ENCODE results near the gene LRIG3.

The LRIG3 gene

GRCh38 chr12:58844161-58844560 is 76.1 kb downstream of the LRIG3 start:
- Histone ChIP-seq H3K9me3 (ENCODE audit: severe bottlenecking) (peaks cover 7% of the 10 kb centered on the region), H3K4me3 (ENCODE audit: low read depth, low read length) (no peak overlapping the region), H3K27me3 (ENCODE audit: insufficient read depth, low read depth, severe bottlenecking) (no peaks in the 10 kb centered on the region), H3K27ac (no peak overlapping the region), H3K36me3 (no peaks in the 10 kb centered on the region)
- TF ChIP-seq CTCF (IDR thresholded peaks at IDR 0.05; ENCODE audit: low read depth, low read length): no peak
- no peak for DNase-seq

- Histone ChIP-seq H3K9me3 (ENCODE audit: severe bottlenecking) (peaks cover 7% of the 10 kb centered on the region), H3K27me3 (ENCODE audit: insufficient read depth, low read depth, severe bottlenecking) (no peaks in the 10 kb centered on the region), H3K36me3 (no peaks in the 10 kb centered on the region), H3K27ac (no peak overlapping the region), H3K4me3 (ENCODE audit: low read depth, low read length) (no peak overlapping the region)
- TF ChIP-seq CTCF (IDR thresholded peaks at IDR 0.05; ENCODE audit: low read depth, low read length): no peak
- peak; percentile 40 for DNase-seq
Measured at GRCh38 chr12:58841058-58841798, 79.1 kb downstream of the LRIG3 start.

- H3K27ac ChIP-seq: no peak overlapping the region
- no peaks in the 10 kb centered on the region for H3K9me3 ChIP-seq (ENCODE audit: severe bottlenecking)
- TF ChIP-seq CTCF (IDR thresholded peaks at IDR 0.05; ENCODE audit: low read depth, low read length): no peak
- no peaks in the 10 kb centered on the region for H3K27me3 ChIP-seq (ENCODE audit: insufficient read depth, low read depth, severe bottlenecking)
- no peaks in the 10 kb centered on the region for H3K36me3 ChIP-seq
- H3K4me3 ChIP-seq (ENCODE audit: low read depth, low read length): no peak overlapping the region
- DNase-seq: no peak
Measured at GRCh38 chr12:58833853-58834252, 86.5 kb downstream of the LRIG3 start.

GRCh38 chr12:58832920-58833319 is 87.4 kb downstream of the LRIG3 start:
- Histone ChIP-seq H3K36me3 (no peaks in the 10 kb centered on the region), H3K27ac (no peak overlapping the region), H3K4me3 (ENCODE audit: low read depth, low read length) (no peak overlapping the region), H3K27me3 (ENCODE audit: insufficient read depth, low read depth, severe bottlenecking) (no peaks in the 10 kb centered on the region), H3K9me3 (ENCODE audit: severe bottlenecking) (no peaks in the 10 kb centered on the region)
- DNase-seq: no peak
- TF ChIP-seq CTCF (IDR thresholded peaks at IDR 0.05; ENCODE audit: low read depth, low read length): no peak
